ENCODE results near the gene SLC2A5.
A peak's percentile ranks its signal among the peaks of the same experiment; 100 is the strongest.
"Not testable (repeated sequence)": the region's sequence is repeated elsewhere in the genome, so short reads cannot be mapped to it uniquely, and the experiment has no call there.

The SLC2A5 gene

DNA sequence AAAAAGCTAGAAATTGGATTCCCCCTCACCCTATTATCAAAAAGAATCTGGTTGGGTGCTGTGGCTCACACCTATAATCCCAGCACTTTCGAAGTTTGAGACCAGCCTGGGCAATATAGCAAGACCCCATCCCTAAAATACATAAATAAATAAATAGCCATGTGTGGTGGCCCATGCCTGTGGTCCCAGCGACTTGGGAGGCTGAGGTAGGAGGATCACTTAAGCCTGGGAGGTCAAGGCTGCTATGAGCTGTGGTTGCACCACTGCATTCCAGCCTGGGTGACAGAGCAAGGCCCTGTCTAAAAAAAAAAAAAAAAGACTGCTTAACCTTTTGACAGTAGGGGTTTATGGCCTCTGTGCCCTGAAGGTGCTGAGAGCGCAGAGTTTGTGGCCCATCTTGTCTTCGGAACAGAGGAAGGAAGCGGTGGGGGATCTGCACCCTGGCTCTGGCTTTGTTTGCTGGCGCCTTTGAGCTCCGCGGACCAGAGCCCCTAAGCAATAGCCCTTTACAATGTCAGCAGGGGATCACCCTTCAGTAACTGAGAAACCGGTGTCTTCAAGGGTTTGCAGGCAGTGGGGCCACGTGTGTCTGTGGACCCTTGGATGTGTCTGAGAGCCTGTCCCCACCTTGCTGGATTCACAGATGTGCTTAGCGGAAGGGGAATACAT is 65.3 kb downstream of the SLC2A5 start:
- DNase-seq = no peak

DNA sequence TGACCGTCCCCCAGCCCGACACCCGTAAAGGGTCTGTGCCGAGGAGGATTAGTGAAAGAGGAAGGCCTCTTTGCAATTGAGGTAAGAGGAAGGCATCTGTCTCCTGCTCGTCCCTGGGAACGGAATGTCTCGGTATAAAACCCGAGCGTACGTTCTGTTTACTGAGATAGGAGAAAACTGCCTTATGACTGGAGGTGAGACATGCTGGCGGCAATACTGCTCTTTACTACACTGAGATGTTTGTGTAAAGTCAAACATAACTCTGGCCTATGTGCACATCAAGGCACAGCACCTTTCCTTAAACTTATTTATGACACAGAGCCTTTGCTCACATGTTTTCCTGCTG is 67.2 kb downstream of the SLC2A5 start:
- DNase-seq = not testable (repeated sequence)

DNA sequence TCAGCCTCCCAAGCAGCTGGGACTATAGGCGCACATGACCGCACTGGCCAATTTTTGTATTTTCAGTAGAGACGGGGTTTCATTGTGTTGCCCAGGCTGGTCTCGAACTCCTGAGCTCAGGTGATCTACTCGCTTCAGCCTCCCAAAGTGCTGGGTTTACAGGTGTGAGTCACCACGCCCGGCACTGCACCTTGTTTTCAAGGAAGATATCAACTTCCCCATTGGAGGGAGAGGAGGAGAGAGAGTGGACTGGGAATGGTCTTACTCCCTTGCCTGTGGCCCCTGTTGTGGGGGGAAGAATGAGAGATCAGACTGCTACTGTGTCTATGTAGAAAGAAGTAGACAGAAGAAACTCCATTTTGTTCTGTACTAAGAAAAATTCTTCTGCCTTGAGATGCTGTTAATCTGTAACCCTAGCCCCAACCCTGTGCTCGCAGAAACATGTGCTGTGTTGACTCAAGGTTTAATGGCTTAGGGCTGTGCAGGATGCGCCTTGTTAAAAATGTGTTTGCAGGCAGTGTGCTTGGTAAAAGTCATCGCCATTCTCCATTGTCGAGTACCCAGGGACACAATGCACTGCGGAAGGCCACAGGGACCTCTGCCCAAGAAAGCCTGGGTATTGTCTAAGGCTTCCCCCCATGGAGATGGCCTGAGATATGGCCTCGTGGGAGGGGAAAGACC is 67.8 kb downstream of the SLC2A5 start:
- DNase-seq = not testable (repeated sequence)

DNA sequence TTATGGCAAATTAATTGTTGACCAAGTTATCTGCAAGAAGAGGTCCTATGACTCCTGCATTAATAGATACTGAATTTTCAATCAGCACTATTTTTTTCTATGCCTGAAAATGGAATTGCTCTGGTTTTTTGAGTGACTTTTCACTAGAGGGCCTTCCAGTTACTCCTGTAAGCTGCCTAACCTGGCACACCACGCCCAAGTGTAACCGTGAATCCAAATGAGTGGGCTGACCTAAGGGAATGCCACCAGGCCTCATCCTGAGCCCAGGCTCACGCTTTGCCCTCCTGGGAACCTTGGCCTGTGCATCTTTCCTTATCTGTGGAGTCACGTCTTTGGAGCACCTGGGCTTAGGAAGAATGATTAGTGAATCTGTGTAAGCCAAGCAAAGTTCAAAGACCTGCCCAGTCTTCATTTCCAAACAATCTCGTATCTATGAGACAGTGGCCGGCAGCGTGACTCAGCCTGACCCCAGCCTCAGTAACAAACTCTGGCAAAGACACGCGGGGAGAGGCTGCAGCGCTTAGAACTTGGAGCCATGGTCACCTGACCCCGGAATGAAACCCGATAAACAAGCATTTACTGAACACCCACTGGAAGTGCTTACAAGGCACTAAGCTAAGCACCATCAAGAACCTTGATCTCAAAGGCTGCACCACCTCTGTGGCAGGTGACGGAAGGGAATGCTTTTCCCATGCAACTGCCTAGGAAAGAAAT is 75.3 kb downstream of the SLC2A5 start:
- not testable (repeated sequence) for DNase-seq

DNA sequence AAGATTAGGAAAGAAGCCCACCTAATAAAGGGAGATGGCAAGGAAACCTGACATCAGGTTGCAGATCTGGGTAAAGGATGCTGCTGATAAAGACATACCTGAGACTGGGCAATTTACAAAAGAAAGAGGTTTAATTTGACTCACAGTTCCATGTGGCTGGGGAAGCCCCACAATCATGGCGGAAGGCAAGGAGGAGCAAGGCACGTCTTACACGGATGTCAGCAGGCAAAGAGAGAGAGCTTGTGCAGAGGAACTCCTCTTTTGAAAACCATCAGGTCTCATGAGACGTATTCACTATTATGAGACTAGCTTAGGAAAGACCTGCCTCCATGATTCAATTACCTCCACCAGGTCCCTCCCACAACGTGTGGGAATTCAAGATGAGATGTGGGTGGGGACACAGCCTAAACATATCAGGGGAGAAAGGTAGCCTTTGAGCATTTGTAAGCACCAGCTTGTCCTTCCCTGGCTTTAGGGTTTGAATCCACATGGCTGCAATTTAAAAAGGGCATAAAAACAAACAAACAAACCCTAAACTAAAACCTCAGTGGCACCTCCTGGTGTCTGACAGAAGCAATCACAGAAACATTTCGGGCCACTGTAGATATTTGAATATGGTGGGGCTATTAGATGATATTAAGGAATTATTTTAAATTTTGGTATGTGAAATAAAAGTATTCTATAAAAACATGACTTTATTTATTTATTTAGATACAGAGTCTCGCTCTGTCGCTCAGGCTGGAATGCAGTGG is 76.3 kb downstream of the SLC2A5 start:
- DNase-seq = no peak

DNA sequence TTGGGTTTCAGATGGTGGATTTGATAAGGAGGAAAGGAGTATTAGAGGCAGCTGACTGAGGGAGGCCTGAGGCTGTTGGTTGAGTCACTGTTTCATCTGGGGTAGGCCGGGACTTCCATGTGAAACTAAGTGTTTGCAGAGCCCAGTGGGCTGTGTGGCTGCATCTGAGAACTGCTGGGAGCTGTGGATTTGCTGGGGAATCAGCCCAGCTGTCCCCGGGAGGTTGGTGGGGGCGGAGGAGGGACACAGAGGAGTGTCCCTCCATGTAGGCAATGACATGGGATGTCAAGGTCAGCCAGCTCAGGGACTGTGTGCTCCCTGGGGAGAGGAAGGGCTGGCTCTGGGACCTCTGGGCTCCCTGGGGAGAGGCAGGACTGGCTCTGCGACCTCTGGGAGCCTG is 79.6 kb downstream of the SLC2A5 start:
- DNase-seq = no peak

DNA sequence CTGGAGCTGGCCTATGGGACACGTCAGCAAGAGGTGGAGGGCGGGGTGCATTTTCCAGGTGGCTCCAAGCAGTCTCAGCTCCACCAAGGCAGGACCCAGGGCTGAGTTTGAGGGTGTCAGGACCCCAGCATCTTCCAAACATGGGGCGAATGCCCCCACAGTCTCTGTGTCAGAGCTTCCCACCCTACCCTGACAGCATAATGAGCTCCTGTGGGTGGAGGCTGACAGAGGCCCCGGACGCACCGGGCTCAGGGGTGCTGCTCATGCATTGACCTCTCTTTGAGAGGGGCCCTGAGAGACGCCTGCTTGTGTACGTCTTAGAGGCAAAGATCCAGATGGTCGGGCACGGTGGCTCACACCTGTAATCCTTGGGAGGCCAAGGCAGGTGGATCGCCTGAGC is 80.4 kb downstream of the SLC2A5 start:
- no peak for DNase-seq

DNA sequence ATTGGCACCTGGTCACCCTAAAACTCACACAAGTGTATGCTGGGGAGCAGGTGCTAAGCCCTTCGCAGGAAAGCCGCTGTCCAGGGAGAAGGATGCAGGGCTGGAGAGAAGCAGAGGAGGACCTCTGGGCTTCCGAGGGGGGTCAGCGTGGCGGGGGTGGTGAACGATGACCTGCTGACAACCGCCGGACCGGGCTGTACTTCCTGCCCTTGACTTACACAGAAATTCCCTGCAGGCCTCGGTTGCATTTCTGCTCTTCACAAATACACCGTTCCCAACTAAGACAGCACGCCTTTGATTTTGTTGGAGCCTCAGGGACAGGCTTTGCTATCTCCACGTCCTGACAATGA is 80.8 kb downstream of the SLC2A5 start:
- no peak for DNase-seq

DNA sequence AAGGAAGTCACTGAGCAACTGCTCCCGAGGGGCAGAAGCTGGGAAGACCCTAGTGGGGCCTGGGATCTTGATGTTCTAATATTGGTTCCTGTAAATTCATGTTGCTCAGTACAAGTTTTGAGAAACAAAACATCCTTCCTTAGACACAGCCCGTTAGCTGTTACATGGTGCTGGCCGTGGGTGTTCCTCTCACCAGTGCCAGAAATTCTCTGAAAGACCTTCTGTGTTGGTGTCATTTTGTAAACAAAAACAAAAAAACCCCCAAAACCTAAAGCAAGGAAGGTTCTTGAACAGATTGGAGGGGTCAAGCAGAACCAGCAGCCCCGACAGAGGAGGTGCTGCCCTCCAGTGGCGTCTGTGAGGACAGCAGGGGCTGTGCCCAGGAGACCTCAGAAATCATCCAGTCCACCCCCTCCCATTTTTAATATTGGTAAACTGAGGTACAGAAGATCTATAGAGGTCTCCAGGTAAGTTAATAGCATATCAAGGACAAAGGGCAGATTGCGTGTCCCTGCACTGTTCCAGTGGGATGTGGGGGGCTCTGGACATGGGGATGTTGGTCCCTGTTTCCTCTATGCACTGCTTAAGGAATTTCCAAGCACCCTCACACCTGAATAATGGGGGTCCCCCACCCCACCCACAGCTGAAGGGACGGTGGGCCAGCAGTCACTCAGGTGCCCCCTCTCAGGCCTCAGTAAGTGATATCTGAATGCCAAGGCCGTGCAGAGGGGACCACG is 81.4 kb downstream of the SLC2A5 start:
- DNase-seq = peak; percentile 19 to 49

DNA sequence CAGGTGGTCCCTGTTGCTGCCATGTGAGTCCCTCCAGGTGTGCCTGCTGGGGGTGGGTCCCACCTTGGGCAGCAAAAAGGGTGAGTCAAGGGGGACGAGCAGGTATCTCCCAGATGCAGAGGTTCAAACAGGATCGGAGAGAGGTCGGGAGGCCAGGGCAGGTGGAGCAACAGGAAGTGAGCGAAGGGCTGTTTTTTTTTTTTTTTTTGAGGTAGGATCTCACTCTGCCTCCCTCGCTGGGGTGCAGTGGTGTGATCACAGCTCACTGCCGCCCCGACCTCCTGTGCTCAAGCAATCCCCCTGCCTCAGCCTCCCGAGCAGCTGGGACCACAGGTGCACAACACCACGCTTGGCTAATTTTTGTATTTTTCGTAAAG is 82.6 kb downstream of the SLC2A5 start:
- no peak for DNase-seq

DNA sequence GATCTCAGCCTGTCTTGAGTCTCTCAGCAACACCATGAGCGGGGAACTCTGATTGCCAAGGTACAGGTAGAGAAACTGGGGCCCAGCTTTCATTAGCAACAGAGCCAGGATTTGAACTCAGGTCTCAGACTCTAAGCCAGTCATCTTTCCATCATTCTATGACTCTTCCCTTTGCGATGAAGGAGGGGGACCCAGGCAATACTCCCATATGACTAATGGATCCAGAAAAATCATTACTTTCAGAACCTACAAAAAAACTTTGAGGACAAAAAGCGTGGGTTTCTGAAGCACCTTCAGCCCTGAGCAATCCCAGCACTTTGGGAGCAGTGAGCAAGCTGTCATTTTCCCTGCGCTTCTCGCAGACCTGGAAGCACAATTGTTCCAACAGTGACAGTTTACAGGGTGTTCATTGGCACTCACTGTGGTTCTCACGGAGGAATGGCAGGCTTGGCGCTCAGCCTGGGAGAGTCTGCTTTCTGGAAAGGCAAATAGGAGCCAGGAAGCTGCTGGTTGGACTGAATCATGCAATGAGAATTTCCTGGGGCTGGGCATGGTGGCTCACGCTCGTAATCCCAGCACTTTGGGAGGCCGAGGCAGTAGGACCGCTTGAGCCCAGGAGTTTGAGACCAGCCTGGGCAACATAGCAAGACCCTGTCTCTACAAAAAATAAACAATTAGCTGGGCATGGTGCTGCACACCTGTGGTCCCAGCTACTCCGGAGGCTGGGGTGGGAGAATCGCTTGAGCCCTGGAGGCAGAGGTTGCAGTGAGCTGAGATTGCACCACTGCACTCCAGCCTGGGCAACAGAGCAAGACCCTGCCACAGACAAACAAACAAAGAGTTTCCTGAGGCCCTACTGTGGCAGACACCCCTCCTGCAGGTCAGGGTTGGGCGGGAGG is 83.3 kb downstream of the SLC2A5 start:
- DNase-seq = peak; percentile 56 to 87

All from SW 1271 (cell line).